GM18907 (cell line): Measurements from ENCODE around the gene MTURN.
A peak's percentile ranks its signal among the peaks of the same experiment; 100 is the strongest.

Experiments
- ATAC-seq: cut with Tn5 transposase; IDR thresholded peaks from one replicate; pipeline ENCODE4 v1.9.1; 2021; ENCODE audit warnings: mild to moderate bottlenecking, moderate library complexity; ENCODE audit not compliant: unreplicated experiment

The MTURN gene

DNA sequence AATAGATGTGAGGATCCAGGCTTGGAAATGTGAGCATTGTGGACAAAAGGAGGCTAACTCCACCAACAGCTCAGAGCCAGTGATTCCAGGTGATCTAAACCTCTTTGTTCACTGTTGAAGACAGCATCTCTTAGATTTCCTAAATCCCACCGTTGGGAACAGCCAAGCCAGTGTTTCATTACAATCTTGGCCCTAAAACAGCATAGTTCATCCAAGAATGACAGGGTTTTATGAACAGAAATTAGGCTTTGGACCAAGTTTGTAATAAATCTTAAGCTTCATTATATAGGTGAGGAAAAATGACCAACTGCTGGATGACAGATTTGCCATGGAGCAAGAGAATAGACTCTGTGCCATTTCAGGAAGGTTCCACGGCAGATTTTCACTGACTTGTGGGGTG is 65.8 kb downstream of the MTURN start:
- no peak for ATAC-seq

DNA sequence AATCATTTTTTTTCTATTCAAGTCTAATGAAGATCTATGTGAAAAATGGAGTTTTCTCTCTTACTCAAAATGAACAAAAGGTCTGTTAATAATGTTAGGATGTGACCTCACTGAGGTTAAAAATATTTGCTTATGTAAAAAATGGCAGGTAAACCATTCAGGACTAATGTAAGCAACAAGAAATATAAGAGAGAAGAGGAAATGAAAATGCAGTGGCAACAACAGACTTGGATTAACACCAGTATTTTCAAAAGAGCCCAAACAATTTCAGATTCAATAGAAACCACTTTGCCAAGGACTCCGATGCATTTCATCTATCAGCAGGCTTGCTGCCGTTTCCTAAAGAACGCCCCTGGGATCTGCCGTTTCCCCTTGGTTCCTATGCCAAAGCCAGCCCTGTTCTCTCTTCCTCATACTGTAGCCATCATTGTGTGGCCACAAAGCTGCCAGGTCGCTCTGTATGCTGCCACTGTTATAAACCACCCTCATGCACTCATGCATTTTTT is 66.4 kb downstream of the MTURN start:
- peak; percentile 89 for ATAC-seq

DNA sequence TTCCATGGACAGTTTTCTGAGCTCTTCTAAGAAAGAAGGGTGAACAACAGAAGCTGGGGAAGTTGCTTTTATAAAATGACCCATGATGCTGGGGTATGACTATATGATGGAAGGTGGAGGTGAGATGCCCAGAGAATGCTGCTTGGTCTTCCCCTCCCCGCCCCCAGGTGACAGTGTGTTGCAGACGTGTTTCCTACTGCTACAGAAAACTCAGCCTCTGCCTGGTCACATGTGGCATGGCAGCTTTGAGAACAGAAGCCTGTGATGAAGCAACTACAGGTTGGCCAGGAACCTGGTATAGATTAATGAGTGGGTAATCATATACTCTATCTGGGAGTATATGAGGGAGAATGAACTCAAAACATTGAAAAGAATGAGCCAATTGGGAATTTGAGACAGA is 67.1 kb downstream of the MTURN start:
- ATAC-seq: no peak

DNA sequence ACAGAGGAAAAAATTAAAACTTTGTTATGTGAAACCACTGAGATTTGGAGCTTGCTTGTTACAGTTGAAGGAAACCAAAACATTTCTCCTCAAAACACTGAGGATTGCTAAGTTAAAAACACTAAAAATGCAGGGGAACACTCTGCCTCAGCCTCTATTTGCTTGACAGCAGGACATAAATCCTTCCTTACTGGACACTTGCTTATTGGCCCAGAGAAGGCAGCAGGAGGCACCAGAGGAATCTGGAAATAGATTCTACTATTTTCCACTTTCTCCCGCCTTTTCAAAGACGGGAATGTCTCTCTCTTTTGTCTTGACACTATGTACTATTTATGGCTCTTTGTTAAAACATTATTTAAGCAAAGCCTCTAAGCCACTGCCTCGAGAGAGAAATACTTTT is 67.9 kb downstream of the MTURN start:
- ATAC-seq: no peak

DNA sequence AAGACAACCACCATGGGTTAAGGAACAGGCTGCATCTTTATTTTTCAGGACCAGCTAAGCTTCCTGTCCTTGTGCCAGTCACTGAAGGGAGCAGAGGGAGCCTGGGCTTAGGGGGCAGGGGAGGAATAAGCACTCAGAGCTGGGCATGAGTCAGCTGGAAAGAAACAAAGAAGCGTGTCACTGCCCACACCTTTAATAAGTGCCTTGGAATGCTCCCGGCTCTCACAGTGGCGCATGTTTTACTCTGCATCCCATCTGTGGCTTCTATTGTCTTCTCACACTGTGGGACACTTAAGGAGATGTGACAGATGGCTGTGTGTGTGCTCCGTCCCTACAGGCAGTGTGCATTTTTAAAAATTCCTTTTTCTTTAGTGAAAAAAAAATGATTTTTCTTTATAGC is 71.7 kb downstream of the MTURN start:
- no peak for ATAC-seq

DNA sequence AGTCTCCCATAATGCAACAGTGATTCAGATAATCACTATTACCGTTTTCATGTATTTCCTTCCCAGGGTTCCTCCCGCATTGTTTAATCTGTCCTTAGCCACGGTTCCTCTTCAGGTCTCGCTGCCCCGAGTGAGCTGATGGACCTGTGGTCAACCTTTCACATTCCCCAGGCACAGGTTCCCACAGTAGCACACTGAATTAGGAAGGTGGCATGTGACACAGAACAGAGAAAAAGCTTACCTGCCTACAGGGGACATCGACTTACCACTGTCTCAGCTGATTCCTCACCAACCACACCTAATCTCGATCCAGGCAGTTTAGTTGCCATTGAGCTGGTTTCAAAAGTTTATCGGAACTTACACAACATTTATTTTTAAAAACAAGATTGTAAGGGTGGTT is 72.2 kb downstream of the MTURN start:
- no peak for ATAC-seq

DNA sequence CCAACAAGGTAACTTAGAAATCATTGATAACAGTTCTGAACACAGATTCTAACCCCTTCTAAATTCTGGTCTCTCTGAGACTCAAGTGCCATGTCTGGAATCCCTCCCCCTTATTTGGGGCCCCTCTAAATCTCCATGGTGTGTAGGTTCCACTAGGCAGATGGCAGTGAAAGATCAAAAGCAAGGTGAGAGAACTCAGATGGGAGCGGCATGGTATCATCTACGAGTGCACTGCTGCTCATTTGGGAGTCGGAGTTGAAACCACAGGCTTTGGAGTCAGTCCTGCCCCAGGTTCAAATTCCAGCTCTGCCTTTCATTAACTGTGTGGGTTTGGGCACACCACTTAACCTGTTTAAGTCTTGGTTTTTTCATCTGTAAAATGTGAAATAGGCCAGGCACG is 72.6 kb downstream of the MTURN start:
- ATAC-seq: no peak

DNA sequence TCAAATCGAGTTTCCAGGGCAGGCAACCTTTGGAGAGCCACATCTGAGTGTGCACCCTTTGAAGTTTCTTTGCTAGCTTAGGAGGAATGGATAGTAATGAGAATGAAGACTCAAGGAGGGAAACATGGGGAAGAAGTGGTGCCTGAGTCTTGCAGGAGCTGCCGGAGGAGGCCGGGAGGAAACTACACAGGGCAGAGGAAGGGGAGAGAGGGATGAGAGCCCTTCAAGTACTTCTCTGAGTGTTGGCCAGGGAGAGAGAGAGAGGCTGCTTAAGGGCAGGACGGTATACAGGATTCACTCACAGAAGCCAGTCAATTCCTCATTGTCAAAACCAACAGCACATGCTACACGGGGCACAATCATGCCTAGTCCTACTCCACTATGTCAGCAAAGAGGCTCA is 75.2 kb downstream of the MTURN start:
- ATAC-seq: no peak
